Measurements from ENCODE around the gene TMC7. TPM values are rescaled to one million over a fixed set of nuclear protein-coding genes. Genes with fewer than 3 reads are reported as not detected.

TMC7 gene
- total RNA-seq, 4 donors from 2014 or later: 0.11 to 0.94 (median 0.50) TPM; not detected in 1

GRCh38 chr16:19071811-19072777, 88.4 kb downstream of the TMC7 start:
- intact Hi-C loops (cut with DNase I): loop anchor here (10.0 kb wide), 1 partner anchor 257 kb away; no protein-coding TSS in a partner anchor
- H3K27ac ChIP-seq: no peak overlapping the region
- WGBS, 2 donors: 78 to 86% methylated on average over 21 of the region's 21 CpGs
- no peaks in the 10 kb centered on the region for H3K27me3 ChIP-seq
- H3K4me1 ChIP-seq: peaks cover 5 to 10% of the 10 kb centered on the region in 2 donors
- no peak overlapping the region for H3K4me3 ChIP-seq (replicated peaks in 1 of 3)
- peak in 5 of 6 experiments; percentile 36 to 54 (median 50) for TF ChIP-seq CTCF (IDR thresholded peaks at IDR 0.05)
- TF ChIP-seq POLR2A (IDR thresholded peaks at IDR 0.05): no peak
- H3K9me3 ChIP-seq: no peaks in the 10 kb centered on the region
- peaks cover 5 to 13% of the 10 kb centered on the region in 2 donors for H3K36me3 ChIP-seq
- peak; percentile 46 to 58 for DNase-seq

DNA sequence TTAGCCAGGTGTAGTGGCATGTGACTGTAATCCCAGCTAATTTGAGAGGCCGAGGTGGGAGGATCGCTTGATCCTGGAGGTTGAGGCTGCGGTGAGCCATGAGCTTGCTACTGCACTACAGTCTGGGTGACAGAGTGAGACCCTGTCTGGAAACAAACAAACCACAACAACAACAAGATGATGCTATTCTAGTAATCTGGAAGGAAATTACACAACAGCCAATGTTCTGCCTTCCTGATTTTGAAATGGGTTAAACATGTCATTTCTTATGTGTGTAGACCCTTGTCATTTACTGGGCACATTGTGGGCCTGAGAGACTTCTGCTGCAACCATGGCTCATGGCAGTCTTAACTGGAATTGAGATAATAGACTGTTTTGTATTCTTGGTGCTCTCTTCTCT, 89.6 kb downstream of the TMC7 start:
- TF ChIP-seq POLR2A (IDR thresholded peaks at IDR 0.05) (no peak), CTCF (IDR thresholded peaks at IDR 0.05) (no peak)
- intact Hi-C loops (cut with DNase I): loop anchor here (10.0 kb wide), 1 partner anchor 259 kb away; no protein-coding TSS in a partner anchor
- Histone ChIP-seq H3K4me1 (peaks cover 3 to 6% of the 10 kb centered on the region in 2 donors), H3K36me3 (peaks cover 15 to 19% of the 10 kb centered on the region in 2 donors), H3K27ac (no peak overlapping the region), H3K4me3 (replicated peaks in 1 of 3) (no peak overlapping the region), H3K27me3 (no peaks in the 10 kb centered on the region), H3K9me3 (no peaks in the 10 kb centered on the region)
- no peak for DNase-seq
- 96 to 98% methylated on average over 3 of the region's 3 CpGs for WGBS, 2 donors

- Histone ChIP-seq H3K36me3 (peaks cover 19 to 24% of the 10 kb centered on the region in 2 donors), H3K27me3 (no peaks in the 10 kb centered on the region), H3K27ac (no peak overlapping the region), H3K4me3 (replicated peaks in 1 of 3) (no peak overlapping the region), H3K9me3 (no peaks in the 10 kb centered on the region), H3K4me1 (peaks cover 0 to 1% of the 10 kb centered on the region in 2 donors)
- WGBS, 2 donors: 83 to 90% methylated on average over 7 of the region's 7 CpGs
- TF ChIP-seq CTCF (IDR thresholded peaks at IDR 0.05): no peak
- no peak for TF ChIP-seq POLR2A (IDR thresholded peaks at IDR 0.05)
- intact Hi-C loops (cut with DNase I): loop anchor here (10.0 kb wide), 1 partner anchor 259 kb away; no protein-coding TSS in a partner anchor
- no peak for DNase-seq
Observed at GRCh38 chr16:19073863-19074262, 90.1 kb downstream of the TMC7 start.

- Histone ChIP-seq H3K9me3 (no peaks in the 10 kb centered on the region), H3K4me1 (no peaks in the 10 kb centered on the region), H3K27ac (no peak overlapping the region), H3K36me3 (peaks cover 19 to 33% of the 10 kb centered on the region in 2 donors), H3K27me3 (no peaks in the 10 kb centered on the region), H3K4me3 (replicated peaks in 1 of 3) (no peak overlapping the region)
- WGBS, 2 donors: 96 to 98% methylated on average over 12 of the region's 12 CpGs
- intact Hi-C loops (cut with DNase I): loop anchor here (10.0 kb wide), 1 partner anchor 261 kb away; no protein-coding TSS in a partner anchor
- TF ChIP-seq CTCF (IDR thresholded peaks at IDR 0.05) (no peak), POLR2A (IDR thresholded peaks at IDR 0.05) (no peak)
- DNase-seq: no peak
Observed at GRCh38 chr16:19075511-19075910, 91.8 kb downstream of the TMC7 start.

DNA sequence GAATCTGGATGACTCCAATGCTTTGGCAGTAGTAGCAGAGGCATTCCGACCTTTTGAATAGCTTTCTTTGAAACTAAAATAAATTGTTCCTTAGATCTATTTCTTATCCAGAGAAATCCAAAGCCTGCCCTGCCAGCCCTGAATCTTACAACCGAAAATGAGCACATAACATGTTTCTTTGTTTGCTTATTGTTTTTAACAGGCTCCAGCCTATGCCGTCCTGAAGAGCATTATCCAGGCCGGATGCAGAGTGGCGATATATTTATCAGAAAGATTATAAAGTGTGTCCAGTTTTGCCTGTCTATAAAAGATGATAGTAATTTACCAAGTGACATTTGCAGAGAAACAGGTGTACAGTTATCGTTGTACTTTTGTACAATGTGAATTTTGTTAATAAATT, 94.1 kb downstream of the TMC7 start:
- no peak for TF ChIP-seq POLR2A (IDR thresholded peaks at IDR 0.05)
- TF ChIP-seq CTCF (IDR thresholded peaks at IDR 0.05): no peak
- intact Hi-C loops (cut with DNase I): loop anchor here (10.0 kb wide), 1 partner anchor 263 kb away; no protein-coding TSS in a partner anchor
- 87 to 88% methylated on average over 6 of the region's 6 CpGs for WGBS, 2 donors

More for the DNA sequence above, 94.1 kb downstream of the TMC7 start:
- H3K36me3 ChIP-seq: peaks cover 19 to 43% of the 10 kb centered on the region in 2 donors
- H3K27ac ChIP-seq: no peak overlapping the region
- H3K9me3 ChIP-seq: no peaks in the 10 kb centered on the region
- H3K4me3 ChIP-seq (replicated peaks in 1 of 3): no peak overlapping the region
- no peak for DNase-seq
- no peaks in the 10 kb centered on the region for H3K27me3 ChIP-seq
- H3K4me1 ChIP-seq: no peaks in the 10 kb centered on the region
